Loucy (cell line): ENCODE data around the gene KCNMA1.

Source experiments
- H2AFZ ChIP-seq: fragments of 200-600 bp; sonication (generic); 2 replicates; pipeline ENCODE4 v1.6.0; 2016; ENCODE audit warnings: antibody characterized with exemption, mild to moderate bottlenecking, low read length, moderate library complexity
- H3F3A ChIP-seq: fragments of 200-600 bp; 2 replicates; pipeline ENCODE4 v1.6.0; 2016; ENCODE audit warnings: antibody characterized with exemption, low read depth, mild to moderate bottlenecking
- H3K27me3 ChIP-seq: fragments of 200-600 bp; sonication (generic); 2 replicates; pipeline ENCODE4 v1.6.1; 2014; ENCODE audit warnings: low read length, mild to moderate bottlenecking; ENCODE audit not compliant: insufficient read depth, poor library complexity, severe bottlenecking
- H3K36me3 ChIP-seq: fragments of 200-600 bp; sonication (generic); 2 replicates; pipeline ENCODE4 v1.6.1; 2016; ENCODE audit warnings: low read length; ENCODE audit not compliant: insufficient read depth
- H3K4me1 ChIP-seq: fragments of 200-600 bp; sonication (generic); 2 replicates; pipeline ENCODE4 v1.5.1; 2014; ENCODE audit warnings: low read length, mild to moderate bottlenecking; ENCODE audit not compliant: insufficient read depth, poor library complexity, severe bottlenecking
- H3K4me2 ChIP-seq: fragments of 200-600 bp; sonication (generic); 2 replicates; pipeline ENCODE4 v1.6.0; 2014; ENCODE audit warnings: antibody characterized with exemption, low read length, low read depth, mild to moderate bottlenecking; ENCODE audit not compliant: poor library complexity, severe bottlenecking
- H3K4me3 ChIP-seq: fragments of 200-600 bp; sonication (generic); 2 replicates; pipeline ENCODE4 v1.5.1; 2014; ENCODE audit warnings: low read length, mild to moderate bottlenecking, mixed read lengths; ENCODE audit not compliant: poor library complexity, severe bottlenecking
- H3K79me2 ChIP-seq: fragments of 200-600 bp; sonication (generic); 2 replicates; pipeline ENCODE4 v1.6.1; 2014; ENCODE audit warnings: low read length; ENCODE audit not compliant: insufficient read depth
- H3K9ac ChIP-seq: fragments of 200-600 bp; sonication (generic); 2 replicates; pipeline ENCODE4 v1.6.0; 2014; ENCODE audit warnings: mild to moderate bottlenecking, low read depth, low read length, moderate library complexity; ENCODE audit not compliant: poor library complexity, severe bottlenecking
- H3K9me2 ChIP-seq: fragments of 200-600 bp; sonication (generic); replicated peaks from 2 replicates; pipeline ENCODE4 v1.6.1; 2016; ENCODE audit warnings: low read depth, low read length, mixed read lengths
- H3K9me3 ChIP-seq: fragments of 200-600 bp; sonication (generic); 2 replicates; pipeline ENCODE4 v1.6.1; 2014; ENCODE audit warnings: mild to moderate bottlenecking, antibody characterized with exemption, low read length, low read depth; ENCODE audit not compliant: insufficient read depth
- H4K20me1 ChIP-seq: fragments of 200-600 bp; sonication (generic); 2 replicates; pipeline ENCODE4 v1.6.0; 2014; ENCODE audit warnings: antibody characterized with exemption, low read length, mild to moderate bottlenecking; ENCODE audit not compliant: insufficient read depth, poor library complexity, severe bottlenecking
- EZH2phosphoT487 ChIP-seq: fragments of 200-600 bp; IDR thresholded peaks from 2 replicates; pipeline ENCODE4 v1.6.1; 2018; ENCODE audit warnings: antibody characterized with exemption, mild to moderate bottlenecking, moderate library complexity, borderline replicate concordance
- TF ChIP-seq, protein P1 (sequence below): fragments of 200-600 bp; sonication (generic); conservative IDR thresholded peaks from 2 replicates; pipeline ENCODE4 v1.5.1; 2014; ENCODE audit warnings: mild to moderate bottlenecking, antibody characterized with exemption, low read length

KCNMA1 gene

GRCh38 chr10:76920581-76920980 is 717.0 kb downstream of the KCNMA1 start:
- no peaks in the 10 kb centered on the region for H3K36me3 ChIP-seq
- no peaks in the 10 kb centered on the region for H3K4me1 ChIP-seq
- no peak overlapping the region for H3K9ac ChIP-seq
- H3K4me2 ChIP-seq: no peak overlapping the region
- TF ChIP-seq EZH2phosphoT487: no peak
- TF ChIP-seq, protein P1, sequence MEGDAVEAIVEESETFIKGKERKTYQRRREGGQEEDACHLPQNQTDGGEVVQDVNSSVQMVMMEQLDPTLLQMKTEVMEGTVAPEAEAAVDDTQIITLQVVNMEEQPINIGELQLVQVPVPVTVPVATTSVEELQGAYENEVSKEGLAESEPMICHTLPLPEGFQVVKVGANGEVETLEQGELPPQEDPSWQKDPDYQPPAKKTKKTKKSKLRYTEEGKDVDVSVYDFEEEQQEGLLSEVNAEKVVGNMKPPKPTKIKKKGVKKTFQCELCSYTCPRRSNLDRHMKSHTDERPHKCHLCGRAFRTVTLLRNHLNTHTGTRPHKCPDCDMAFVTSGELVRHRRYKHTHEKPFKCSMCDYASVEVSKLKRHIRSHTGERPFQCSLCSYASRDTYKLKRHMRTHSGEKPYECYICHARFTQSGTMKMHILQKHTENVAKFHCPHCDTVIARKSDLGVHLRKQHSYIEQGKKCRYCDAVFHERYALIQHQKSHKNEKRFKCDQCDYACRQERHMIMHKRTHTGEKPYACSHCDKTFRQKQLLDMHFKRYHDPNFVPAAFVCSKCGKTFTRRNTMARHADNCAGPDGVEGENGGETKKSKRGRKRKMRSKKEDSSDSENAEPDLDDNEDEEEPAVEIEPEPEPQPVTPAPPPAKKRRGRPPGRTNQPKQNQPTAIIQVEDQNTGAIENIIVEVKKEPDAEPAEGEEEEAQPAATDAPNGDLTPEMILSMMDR: no peak
- H3K27me3 ChIP-seq: no peaks in the 10 kb centered on the region
- no peak overlapping the region for H3K4me3 ChIP-seq
- H3K9me3 ChIP-seq: no peaks in the 10 kb centered on the region
- no peaks in the 10 kb centered on the region for H4K20me1 ChIP-seq
- no peaks in the 10 kb centered on the region for H3K79me2 ChIP-seq
- H3F3A ChIP-seq: no peaks in the 10 kb centered on the region
- no peaks in the 10 kb centered on the region for H3K9me2 ChIP-seq
- no peak overlapping the region for H2AFZ ChIP-seq

GRCh38 chr10:76918106-76918505 is 719.5 kb downstream of the KCNMA1 start:
- Histone ChIP-seq H3K4me1 (no peaks in the 10 kb centered on the region), H3F3A (no peaks in the 10 kb centered on the region), H4K20me1 (no peaks in the 10 kb centered on the region), H3K36me3 (no peaks in the 10 kb centered on the region), H3K9ac (no peak overlapping the region), H3K9me3 (no peaks in the 10 kb centered on the region), H2AFZ (no peak overlapping the region), H3K79me2 (no peaks in the 10 kb centered on the region), H3K4me2 (no peak overlapping the region), H3K9me2 (no peaks in the 10 kb centered on the region), H3K4me3 (no peak overlapping the region), H3K27me3 (no peaks in the 10 kb centered on the region)
- TF ChIP-seq EZH2phosphoT487: no peak
- TF ChIP-seq, protein P1: no peak

DNA sequence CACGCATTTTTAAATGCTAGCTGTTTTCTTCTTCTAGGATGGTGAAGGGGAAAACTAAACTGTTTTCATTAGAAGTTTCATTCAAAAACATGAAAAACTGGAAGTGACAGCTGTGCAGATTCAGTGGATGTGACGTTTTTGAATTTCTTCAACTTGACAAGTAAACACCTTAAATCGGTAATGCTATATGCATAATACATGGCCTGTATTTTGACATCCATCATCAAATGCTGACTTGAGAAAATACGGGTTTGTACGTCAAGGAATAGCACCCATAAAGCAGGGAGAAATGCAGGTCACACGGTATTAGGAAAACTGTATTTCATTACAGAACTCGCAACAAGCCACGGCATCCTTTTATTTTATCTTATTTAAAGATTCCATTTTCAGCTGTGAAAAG is 720.5 kb downstream of the KCNMA1 start:
- Histone ChIP-seq H3K27me3 (no peaks in the 10 kb centered on the region), H2AFZ (no peak overlapping the region), H3K9me2 (no peaks in the 10 kb centered on the region), H3K9ac (no peak overlapping the region), H3K4me3 (no peak overlapping the region), H4K20me1 (no peaks in the 10 kb centered on the region), H3K4me1 (no peaks in the 10 kb centered on the region), H3K36me3 (no peaks in the 10 kb centered on the region), H3K9me3 (no peaks in the 10 kb centered on the region), H3F3A (no peaks in the 10 kb centered on the region), H3K79me2 (no peaks in the 10 kb centered on the region), H3K4me2 (no peak overlapping the region)
- TF ChIP-seq, protein P1: no peak
- no peak for TF ChIP-seq EZH2phosphoT487
